Activated CD8-positive, alpha-beta memory T cell treated with anti-CD3 and anti-CD28 coated beads, Interleukin-2, amount 50 U/mL, for 1 hour (primary cell): ENCODE results near the gene KIF5C.

Experiments used
- DNase-seq: peaks from one replicate; pipeline ENCODE4 v3.0.0-alpha.2; 2020; ENCODE audit errors: extremely low read depth

Gene KIF5C

GRCh38 chr2:148887350-148888002 is 12.4 kb downstream of the KIF5C start:
- DNase-seq, result no peak

- DNase-seq, result no peak
These were observed 13.0 kb downstream of the KIF5C start for GRCh38 chr2:148888003-148888501.

GRCh38 chr2:148888986-148889385 is 14.0 kb downstream of the KIF5C start:
- DNase-seq, result no peak

GRCh38 chr2:148893906-148894305 is 18.9 kb downstream of the KIF5C start:
- DNase-seq, result no peak

- no peak for DNase-seq
These were observed 21.1 kb downstream of the KIF5C start for GRCh38 chr2:148896136-148896535.

- no peak for DNase-seq
These were observed 24.8 kb downstream of the KIF5C start for GRCh38 chr2:148899638-148900318.

- no peak for DNase-seq
These were observed 25.4 kb downstream of the KIF5C start for GRCh38 chr2:148900350-148900837.

- DNase-seq, result no peak
These were observed 26.1 kb downstream of the KIF5C start for GRCh38 chr2:148901142-148901541.

- DNase-seq, result no peak
These were observed 27.8 kb downstream of the KIF5C start for GRCh38 chr2:148902798-148903197.

GRCh38 chr2:148903294-148903693 is 28.3 kb downstream of the KIF5C start:
- DNase-seq, result no peak

GRCh38 chr2:148903979-148904378 is 29.0 kb downstream of the KIF5C start:
- no peak for DNase-seq

- no peak for DNase-seq
These were observed 31.1 kb downstream of the KIF5C start for GRCh38 chr2:148906124-148906523.

GRCh38 chr2:148907085-148907785 is 32.2 kb downstream of the KIF5C start:
- DNase-seq, result no peak

GRCh38 chr2:148909114-148909513 is 34.1 kb downstream of the KIF5C start:
- no peak for DNase-seq

- no peak for DNase-seq
These were observed 38.0 kb downstream of the KIF5C start for GRCh38 chr2:148913061-148913460.

- DNase-seq, result no peak
These were observed 38.5 kb downstream of the KIF5C start for GRCh38 chr2:148913492-148913891.

- no peak for DNase-seq
These were observed 39.4 kb downstream of the KIF5C start for GRCh38 chr2:148914463-148914862.

GRCh38 chr2:148917431-148917830 is 42.4 kb downstream of the KIF5C start:
- DNase-seq, result no peak

GRCh38 chr2:148918554-148918953 is 43.5 kb downstream of the KIF5C start:
- DNase-seq, result no peak

GRCh38 chr2:148920559-148920958 is 45.5 kb downstream of the KIF5C start:
- DNase-seq, result no peak

GRCh38 chr2:148922062-148922461 is 47.0 kb downstream of the KIF5C start:
- DNase-seq, result no peak

GRCh38 chr2:148922776-148923475 is 47.9 kb downstream of the KIF5C start:
- no peak for DNase-seq
